ENCODE measurements around the gene PDGFC. TPM values are rescaled to one million over a fixed set of nuclear protein-coding genes. Genes with fewer than 3 reads are reported as not detected.
A peak's percentile ranks its signal among the peaks of the same experiment; 100 is the strongest.

Gene PDGFC
- total and polyA plus RNA-seq, 2 of the 13 experiments (the other 11 are each of a cell fraction or from before 2014, with no cell fraction given): 4.6 to 9.1 TPM

DNA sequence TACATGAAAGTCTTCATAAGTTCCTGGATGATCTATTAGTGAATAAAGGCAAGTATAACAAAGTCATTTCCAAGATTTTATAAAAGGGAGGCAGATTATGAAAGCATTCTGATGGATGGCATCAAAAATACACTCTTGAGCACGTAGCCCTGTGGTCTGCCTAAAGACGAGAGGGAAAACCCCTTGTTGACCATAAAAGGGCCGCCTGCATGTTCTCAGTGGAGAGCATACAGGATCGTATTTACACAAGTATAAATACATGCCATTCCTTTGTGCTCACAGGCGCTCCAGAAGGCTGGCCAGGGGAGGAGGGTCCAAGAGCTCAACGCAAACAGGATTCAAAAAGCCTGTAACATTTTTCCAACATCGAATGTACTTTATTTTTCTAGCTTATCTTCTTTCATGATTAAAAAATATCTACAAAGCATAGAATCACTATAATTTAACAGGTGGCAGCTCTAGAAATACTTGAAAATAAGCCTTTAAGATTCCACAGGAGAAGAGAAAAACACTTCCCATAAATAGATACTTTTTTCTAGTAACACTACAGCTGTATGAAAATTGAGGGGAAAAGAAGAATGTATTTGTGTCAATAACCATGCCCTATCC lies 29.6 kb downstream of the PDGFC start (continued):
- TF ChIP-seq, protein P1, sequence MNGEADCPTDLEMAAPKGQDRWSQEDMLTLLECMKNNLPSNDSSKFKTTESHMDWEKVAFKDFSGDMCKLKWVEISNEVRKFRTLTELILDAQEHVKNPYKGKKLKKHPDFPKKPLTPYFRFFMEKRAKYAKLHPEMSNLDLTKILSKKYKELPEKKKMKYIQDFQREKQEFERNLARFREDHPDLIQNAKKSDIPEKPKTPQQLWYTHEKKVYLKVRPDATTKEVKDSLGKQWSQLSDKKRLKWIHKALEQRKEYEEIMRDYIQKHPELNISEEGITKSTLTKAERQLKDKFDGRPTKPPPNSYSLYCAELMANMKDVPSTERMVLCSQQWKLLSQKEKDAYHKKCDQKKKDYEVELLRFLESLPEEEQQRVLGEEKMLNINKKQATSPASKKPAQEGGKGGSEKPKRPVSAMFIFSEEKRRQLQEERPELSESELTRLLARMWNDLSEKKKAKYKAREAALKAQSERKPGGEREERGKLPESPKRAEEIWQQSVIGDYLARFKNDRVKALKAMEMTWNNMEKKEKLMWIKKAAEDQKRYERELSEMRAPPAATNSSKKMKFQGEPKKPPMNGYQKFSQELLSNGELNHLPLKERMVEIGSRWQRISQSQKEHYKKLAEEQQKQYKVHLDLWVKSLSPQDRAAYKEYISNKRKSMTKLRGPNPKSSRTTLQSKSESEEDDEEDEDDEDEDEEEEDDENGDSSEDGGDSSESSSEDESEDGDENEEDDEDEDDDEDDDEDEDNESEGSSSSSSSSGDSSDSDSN (CRISPR knock-in tag; IDR thresholded peaks at IDR 0.05): no peak
- TF ChIP-seq SP4 (CRISPR knock-in tag; IDR thresholded peaks at IDR 0.05) (no peak), ZNF543 (CRISPR knock-in tag; IDR thresholded peaks at IDR 0.05) (no peak), EEA1 (CRISPR knock-in tag; IDR thresholded peaks at IDR 0.05; ENCODE audit: borderline replicate concordance) (no peak), ZNF75D (CRISPR knock-in tag; IDR thresholded peaks at IDR 0.05; ENCODE audit: borderline replicate concordance) (no peak), ZEB1 (IDR thresholded peaks at IDR 0.05; ENCODE audit: insufficient replicate concordance, low read depth) (no peak), NFYC (CRISPR knock-in tag; IDR thresholded peaks at IDR 0.05) (no peak), TOPORS (CRISPR knock-in tag; IDR thresholded peaks at IDR 0.05) (no peak), NR1H2 (CRISPR knock-in tag; IDR thresholded peaks at IDR 0.05; ENCODE audit: borderline replicate concordance, low read depth) (no peak), EED (CRISPR knock-in tag; IDR thresholded peaks at IDR 0.05) (no peak)
- TF ChIP-seq, protein P2, sequence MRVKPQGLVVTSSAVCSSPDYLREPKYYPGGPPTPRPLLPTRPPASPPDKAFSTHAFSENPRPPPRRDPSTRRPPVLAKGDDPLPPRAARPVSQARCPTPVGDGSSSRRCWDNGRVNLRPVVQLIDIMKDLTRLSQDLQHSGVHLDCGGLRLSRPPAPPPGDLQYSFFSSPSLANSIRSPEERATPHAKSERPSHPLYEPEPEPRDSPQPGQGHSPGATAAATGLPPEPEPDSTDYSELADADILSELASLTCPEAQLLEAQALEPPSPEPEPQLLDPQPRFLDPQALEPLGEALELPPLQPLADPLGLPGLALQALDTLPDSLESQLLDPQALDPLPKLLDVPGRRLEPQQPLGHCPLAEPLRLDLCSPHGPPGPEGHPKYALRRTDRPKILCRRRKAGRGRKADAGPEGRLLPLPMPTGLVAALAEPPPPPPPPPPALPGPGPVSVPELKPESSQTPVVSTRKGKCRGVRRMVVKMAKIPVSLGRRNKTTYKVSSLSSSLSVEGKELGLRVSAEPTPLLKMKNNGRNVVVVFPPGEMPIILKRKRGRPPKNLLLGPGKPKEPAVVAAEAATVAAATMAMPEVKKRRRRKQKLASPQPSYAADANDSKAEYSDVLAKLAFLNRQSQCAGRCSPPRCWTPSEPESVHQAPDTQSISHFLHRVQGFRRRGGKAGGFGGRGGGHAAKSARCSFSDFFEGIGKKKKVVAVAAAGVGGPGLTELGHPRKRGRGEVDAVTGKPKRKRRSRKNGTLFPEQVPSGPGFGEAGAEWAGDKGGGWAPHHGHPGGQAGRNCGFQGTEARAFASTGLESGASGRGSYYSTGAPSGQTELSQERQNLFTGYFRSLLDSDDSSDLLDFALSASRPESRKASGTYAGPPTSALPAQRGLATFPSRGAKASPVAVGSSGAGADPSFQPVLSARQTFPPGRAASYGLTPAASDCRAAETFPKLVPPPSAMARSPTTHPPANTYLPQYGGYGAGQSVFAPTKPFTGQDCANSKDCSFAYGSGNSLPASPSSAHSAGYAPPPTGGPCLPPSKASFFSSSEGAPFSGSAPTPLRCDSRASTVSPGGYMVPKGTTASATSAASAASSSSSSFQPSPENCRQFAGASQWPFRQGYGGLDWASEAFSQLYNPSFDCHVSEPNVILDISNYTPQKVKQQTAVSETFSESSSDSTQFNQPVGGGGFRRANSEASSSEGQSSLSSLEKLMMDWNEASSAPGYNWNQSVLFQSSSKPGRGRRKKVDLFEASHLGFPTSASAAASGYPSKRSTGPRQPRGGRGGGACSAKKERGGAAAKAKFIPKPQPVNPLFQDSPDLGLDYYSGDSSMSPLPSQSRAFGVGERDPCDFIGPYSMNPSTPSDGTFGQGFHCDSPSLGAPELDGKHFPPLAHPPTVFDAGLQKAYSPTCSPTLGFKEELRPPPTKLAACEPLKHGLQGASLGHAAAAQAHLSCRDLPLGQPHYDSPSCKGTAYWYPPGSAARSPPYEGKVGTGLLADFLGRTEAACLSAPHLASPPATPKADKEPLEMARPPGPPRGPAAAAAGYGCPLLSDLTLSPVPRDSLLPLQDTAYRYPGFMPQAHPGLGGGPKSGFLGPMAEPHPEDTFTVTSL (CRISPR knock-in tag; IDR thresholded peaks at IDR 0.05; ENCODE audit: borderline replicate concordance): peak; percentile 92; the same call in 1 of the 2 replicates
- TF ChIP-seq, protein P3, sequence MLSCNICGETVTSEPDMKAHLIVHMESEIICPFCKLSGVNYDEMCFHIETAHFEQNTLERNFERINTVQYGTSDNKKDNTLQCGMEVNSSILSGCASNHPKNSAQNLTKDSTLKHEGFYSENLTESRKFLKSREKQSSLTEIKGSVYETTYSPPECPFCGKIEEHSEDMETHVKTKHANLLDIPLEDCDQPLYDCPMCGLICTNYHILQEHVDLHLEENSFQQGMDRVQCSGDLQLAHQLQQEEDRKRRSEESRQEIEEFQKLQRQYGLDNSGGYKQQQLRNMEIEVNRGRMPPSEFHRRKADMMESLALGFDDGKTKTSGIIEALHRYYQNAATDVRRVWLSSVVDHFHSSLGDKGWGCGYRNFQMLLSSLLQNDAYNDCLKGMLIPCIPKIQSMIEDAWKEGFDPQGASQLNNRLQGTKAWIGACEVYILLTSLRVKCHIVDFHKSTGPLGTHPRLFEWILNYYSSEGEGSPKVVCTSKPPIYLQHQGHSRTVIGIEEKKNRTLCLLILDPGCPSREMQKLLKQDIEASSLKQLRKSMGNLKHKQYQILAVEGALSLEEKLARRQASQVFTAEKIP (CRISPR knock-in tag; IDR thresholded peaks at IDR 0.05; ENCODE audit: borderline replicate concordance): no peak
- TF ChIP-seq, protein P4, sequence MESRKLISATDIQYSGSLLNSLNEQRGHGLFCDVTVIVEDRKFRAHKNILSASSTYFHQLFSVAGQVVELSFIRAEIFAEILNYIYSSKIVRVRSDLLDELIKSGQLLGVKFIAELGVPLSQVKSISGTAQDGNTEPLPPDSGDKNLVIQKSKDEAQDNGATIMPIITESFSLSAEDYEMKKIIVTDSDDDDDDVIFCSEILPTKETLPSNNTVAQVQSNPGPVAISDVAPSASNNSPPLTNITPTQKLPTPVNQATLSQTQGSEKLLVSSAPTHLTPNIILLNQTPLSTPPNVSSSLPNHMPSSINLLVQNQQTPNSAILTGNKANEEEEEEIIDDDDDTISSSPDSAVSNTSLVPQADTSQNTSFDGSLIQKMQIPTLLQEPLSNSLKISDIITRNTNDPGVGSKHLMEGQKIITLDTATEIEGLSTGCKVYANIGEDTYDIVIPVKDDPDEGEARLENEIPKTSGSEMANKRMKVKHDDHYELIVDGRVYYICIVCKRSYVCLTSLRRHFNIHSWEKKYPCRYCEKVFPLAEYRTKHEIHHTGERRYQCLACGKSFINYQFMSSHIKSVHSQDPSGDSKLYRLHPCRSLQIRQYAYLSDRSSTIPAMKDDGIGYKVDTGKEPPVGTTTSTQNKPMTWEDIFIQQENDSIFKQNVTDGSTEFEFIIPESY (CRISPR knock-in tag; IDR thresholded peaks at IDR 0.05): no peak
- TF ChIP-seq, protein P5, sequence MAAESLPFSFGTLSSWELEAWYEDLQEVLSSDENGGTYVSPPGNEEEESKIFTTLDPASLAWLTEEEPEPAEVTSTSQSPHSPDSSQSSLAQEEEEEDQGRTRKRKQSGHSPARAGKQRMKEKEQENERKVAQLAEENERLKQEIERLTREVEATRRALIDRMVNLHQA (CRISPR knock-in tag; IDR thresholded peaks at IDR 0.05): no peak
- TF ChIP-seq, protein P6, sequence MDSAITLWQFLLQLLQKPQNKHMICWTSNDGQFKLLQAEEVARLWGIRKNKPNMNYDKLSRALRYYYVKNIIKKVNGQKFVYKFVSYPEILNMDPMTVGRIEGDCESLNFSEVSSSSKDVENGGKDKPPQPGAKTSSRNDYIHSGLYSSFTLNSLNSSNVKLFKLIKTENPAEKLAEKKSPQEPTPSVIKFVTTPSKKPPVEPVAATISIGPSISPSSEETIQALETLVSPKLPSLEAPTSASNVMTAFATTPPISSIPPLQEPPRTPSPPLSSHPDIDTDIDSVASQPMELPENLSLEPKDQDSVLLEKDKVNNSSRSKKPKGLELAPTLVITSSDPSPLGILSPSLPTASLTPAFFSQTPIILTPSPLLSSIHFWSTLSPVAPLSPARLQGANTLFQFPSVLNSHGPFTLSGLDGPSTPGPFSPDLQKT (CRISPR knock-in tag; IDR thresholded peaks at IDR 0.05; ENCODE audit: borderline replicate concordance): no peak

Data from HepG2 (cell line).